ENCODE results near the gene ADPRHL1. TPM values are rescaled to one million over a fixed set of nuclear protein-coding genes. Genes with fewer than 3 reads are reported as not detected.

ADPRHL1 gene
- total RNA-seq, 1 experiment from 2014 or later: 3.9 TPM

GRCh38 chr13:113489171-113489548 lies 35.9 kb upstream of the ADPRHL1 start:
- no peaks in the 10 kb centered on the region for H3K36me3 ChIP-seq (ENCODE audit: insufficient read depth, low read length, poor library complexity, severe bottlenecking)
- ChIA-PET CTCF (interaction anchor here (1.0 kb wide), 1 partner anchor 30 kb away, joined by 4 read pairs; no protein-coding TSS in a partner anchor), POLR2A (ENCODE audit: low non-redundant PET) (no interaction called here)
- no peak for DNase-seq (ENCODE audit: low spot score)
- H3K9me3 ChIP-seq (ENCODE audit: low read depth, low read length, poor library complexity, severe bottlenecking): no peaks in the 10 kb centered on the region
- intact Hi-C loops (cut with micrococcal nuclease; ENCODE audit: unreplicated experiment): no loop called here
- no TSS peak for BruUV-seq (replicated peaks)
- peaks cover 18% of the 10 kb centered on the region for H3K4me1 ChIP-seq (ENCODE audit: insufficient read depth, low read length, poor library complexity, severe bottlenecking)
- TF ChIP-seq CTCF (conservative IDR thresholded peaks at IDR 0.05; ENCODE audit: low read depth, low read length) (no peak), EZH2 (IDR thresholded peaks at IDR 0.05; ENCODE audit: borderline replicate concordance, low read depth, low read length, poor library complexity, severe bottlenecking) (no peak)
- H3K27ac ChIP-seq (ENCODE audit: low read depth, low read length, poor library complexity, severe bottlenecking): no peak overlapping the region
- no peaks in the 10 kb centered on the region for H3K27me3 ChIP-seq (replicated peaks; ENCODE audit: insufficient read depth, low read depth, low read length, poor library complexity)
- H3K4me3 ChIP-seq (ENCODE audit: low read depth, low read length, poor library complexity, severe bottlenecking): peak overlapping the region; percentile 94

- Histone ChIP-seq H3K4me1 (ENCODE audit: insufficient read depth, low read length, poor library complexity, severe bottlenecking) (peaks cover 18% of the 10 kb centered on the region), H3K36me3 (ENCODE audit: insufficient read depth, low read length, poor library complexity, severe bottlenecking) (no peaks in the 10 kb centered on the region), H3K9me3 (ENCODE audit: low read depth, low read length, poor library complexity, severe bottlenecking) (no peaks in the 10 kb centered on the region), H3K27me3 (replicated peaks; ENCODE audit: insufficient read depth, low read depth, low read length, poor library complexity) (no peaks in the 10 kb centered on the region), H3K27ac (ENCODE audit: low read depth, low read length, poor library complexity, severe bottlenecking) (no peak overlapping the region), H3K4me3 (ENCODE audit: low read depth, low read length, poor library complexity, severe bottlenecking) (peak overlapping the region; percentile 94)
- BruUV-seq (replicated peaks): no TSS peak
- no peak for DNase-seq (ENCODE audit: low spot score)
- intact Hi-C loops (cut with micrococcal nuclease; ENCODE audit: unreplicated experiment): no loop called here
- POLR2A ChIA-PET (ENCODE audit: low non-redundant PET): no interaction called here
- no peak for TF ChIP-seq CTCF (conservative IDR thresholded peaks at IDR 0.05; ENCODE audit: low read depth, low read length)
- CTCF ChIA-PET: interaction anchor here (0.8 kb wide), 1 partner anchor 30 kb away, joined by 3 read pairs; no protein-coding TSS in a partner anchor
Measured at GRCh38 chr13:113488283-113488682, 35.0 kb upstream of the ADPRHL1 start.

- CTCF ChIA-PET: no interaction called here
Measured at GRCh38 chr13:113486698-113487097, 33.4 kb upstream of the ADPRHL1 start.

More at GRCh38 chr13:113486698-113487097, 33.4 kb upstream of the ADPRHL1 start:
- Histone ChIP-seq H3K27me3 (replicated peaks; ENCODE audit: insufficient read depth, low read depth, low read length, poor library complexity) (no peaks in the 10 kb centered on the region), H3K4me1 (ENCODE audit: insufficient read depth, low read length, poor library complexity, severe bottlenecking) (peaks cover 3% of the 10 kb centered on the region), H3K9me3 (ENCODE audit: low read depth, low read length, poor library complexity, severe bottlenecking) (no peaks in the 10 kb centered on the region), H3K36me3 (ENCODE audit: insufficient read depth, low read length, poor library complexity, severe bottlenecking) (no peaks in the 10 kb centered on the region), H3K27ac (ENCODE audit: low read depth, low read length, poor library complexity, severe bottlenecking) (no peak overlapping the region), H3K4me3 (ENCODE audit: low read depth, low read length, poor library complexity, severe bottlenecking) (no peak overlapping the region)
- POLR2A ChIA-PET (ENCODE audit: low non-redundant PET): interaction anchor here (0.7 kb wide), 1 partner anchor 955 kb away, joined by 3 read pairs; no protein-coding TSS in a partner anchor
- TF ChIP-seq CTCF (conservative IDR thresholded peaks at IDR 0.05; ENCODE audit: low read depth, low read length) (no peak), EZH2 (IDR thresholded peaks at IDR 0.05; ENCODE audit: borderline replicate concordance, low read depth, low read length, poor library complexity, severe bottlenecking) (no peak)
- DNase-seq (ENCODE audit: low spot score): no peak
- intact Hi-C loops (cut with micrococcal nuclease; ENCODE audit: unreplicated experiment): no loop called here
- no TSS peak for BruUV-seq (replicated peaks)
